Measurements from ENCODE around the gene PLRG1. TPM values are rescaled to one million over a fixed set of nuclear protein-coding genes. Genes with fewer than 3 reads are reported as not detected.

The PLRG1 gene
- polyA plus RNA-seq, 1 donor (not counting 4 experiments of a cell fraction or from before 2014, with no cell fraction given) = 132 TPM

GRCh38 chr4:154569028-154569427 lies 18.8 kb upstream of the PLRG1 start:
- dilution Hi-C loops (cut with MboI; ENCODE audit: extremely low pct_ligation_motif_present, low sequenced_read_pairs) = no loop called here
- TF ChIP-seq CTCF (optimal IDR thresholded peaks at IDR 0.05 in 1 of 3, IDR thresholded peaks at IDR 0.05 in 1 of 3, conservative IDR thresholded peaks at IDR 0.05 in 1 of 3; ENCODE audit: extremely low read depth in 1 of 3, insufficient read depth in 2 of 3, low read length in 3 of 3) = no peak
- no peak for TF ChIP-seq EZH2 (IDR thresholded peaks at IDR 0.05; ENCODE audit: low read length)
- Histone ChIP-seq H3K27ac (ENCODE audit: control insufficient read depth, insufficient read depth, low read length) (no peak overlapping the region), H3K27me3 (ENCODE audit: control insufficient read depth, extremely low read depth, insufficient read depth, low read length) (no peaks in the 10 kb centered on the region), H3K9me1 (ENCODE audit: control insufficient read depth, extremely low read depth, insufficient read depth, low read length) (no peaks in the 10 kb centered on the region), H2AFZ (ENCODE audit: control insufficient read depth, low read length) (no peak overlapping the region), H3K4me3 (ENCODE audit: control insufficient read depth in 2 of 3, extremely low read depth in 1 of 3, insufficient read depth in 2 of 3, low read depth in 1 of 3, low read length in 3 of 3) (no peak overlapping the region), H3K4me1 (ENCODE audit: control insufficient read depth, extremely low read depth, insufficient read depth, low read length) (no peaks in the 10 kb centered on the region), H3K4me2 (ENCODE audit: control insufficient read depth, extremely low read depth, insufficient read depth, low read depth, low read length) (no peak overlapping the region), H3K9ac (ENCODE audit: control insufficient read depth, extremely low read depth, insufficient read depth, low read length) (no peak overlapping the region), H3K36me3 (ENCODE audit: control insufficient read depth in 2 of 2, extremely low read depth in 1 of 2, insufficient read depth in 2 of 2, low read length in 2 of 2) (no peaks in the 10 kb centered on the region), H3K9me3 (ENCODE audit: control insufficient read depth, low read depth, low read length) (no peaks in the 10 kb centered on the region), H4K20me1 (ENCODE audit: control insufficient read depth, extremely low read depth, insufficient read depth, low read length) (no peaks in the 10 kb centered on the region), H3K79me2 (ENCODE audit: control insufficient read depth, insufficient read depth, low read length) (no peaks in the 10 kb centered on the region)
- no peak for FAIRE-seq
- DNase-seq (ENCODE audit: low read depth, low spot score) = no peak

GRCh38 chr4:154566639-154567204 lies 16.5 kb upstream of the PLRG1 start:
- H3K36me3 ChIP-seq (ENCODE audit: control insufficient read depth in 2 of 2, extremely low read depth in 1 of 2, insufficient read depth in 2 of 2, low read length in 2 of 2) = no peaks in the 10 kb centered on the region
- H3K4me1 ChIP-seq (ENCODE audit: control insufficient read depth, extremely low read depth, insufficient read depth, low read length) = no peaks in the 10 kb centered on the region
- FAIRE-seq = no peak
- dilution Hi-C loops (cut with MboI; ENCODE audit: extremely low pct_ligation_motif_present, low sequenced_read_pairs) = no loop called here
- no peak overlapping the region for H3K4me2 ChIP-seq (ENCODE audit: control insufficient read depth, extremely low read depth, insufficient read depth, low read depth, low read length)
- H3K9ac ChIP-seq (ENCODE audit: control insufficient read depth, extremely low read depth, insufficient read depth, low read length) = no peak overlapping the region
- H3K27ac ChIP-seq (ENCODE audit: control insufficient read depth, insufficient read depth, low read length) = no peak overlapping the region
- no peaks in the 10 kb centered on the region for H3K79me2 ChIP-seq (ENCODE audit: control insufficient read depth, insufficient read depth, low read length)
- H3K27me3 ChIP-seq (ENCODE audit: control insufficient read depth, extremely low read depth, insufficient read depth, low read length) = no peaks in the 10 kb centered on the region
- TF ChIP-seq EZH2 (IDR thresholded peaks at IDR 0.05; ENCODE audit: low read length) (no peak), CTCF (optimal IDR thresholded peaks at IDR 0.05 in 1 of 3, IDR thresholded peaks at IDR 0.05 in 1 of 3, conservative IDR thresholded peaks at IDR 0.05 in 1 of 3; ENCODE audit: extremely low read depth in 1 of 3, insufficient read depth in 2 of 3, low read length in 3 of 3) (no peak)
- H3K9me1 ChIP-seq (ENCODE audit: control insufficient read depth, extremely low read depth, insufficient read depth, low read length) = no peaks in the 10 kb centered on the region
- H2AFZ ChIP-seq (ENCODE audit: control insufficient read depth, low read length) = no peak overlapping the region
- H4K20me1 ChIP-seq (ENCODE audit: control insufficient read depth, extremely low read depth, insufficient read depth, low read length) = no peaks in the 10 kb centered on the region
- DNase-seq (ENCODE audit: low read depth, low spot score) = no peak
- no peaks in the 10 kb centered on the region for H3K9me3 ChIP-seq (ENCODE audit: control insufficient read depth, low read depth, low read length)
- H3K4me3 ChIP-seq (ENCODE audit: control insufficient read depth in 2 of 3, extremely low read depth in 1 of 3, insufficient read depth in 2 of 3, low read depth in 1 of 3, low read length in 3 of 3) = no peak overlapping the region
